ENCODE measurements around the gene COLQ. TPM values are rescaled to one million over a fixed set of nuclear protein-coding genes. Genes with fewer than 3 reads are reported as not detected.
"Not testable (repeated sequence)": the region's sequence is repeated elsewhere in the genome, so short reads cannot be mapped to it uniquely, and the experiment has no call there.

The COLQ gene
- total RNA-seq, 1 experiment from 2014 or later = not detected

GRCh38 chr3:15458212-15458780 is 63.2 kb downstream of the COLQ start:
- BruUV-seq (replicated peaks) = no TSS peak
- H3K4me3 ChIP-seq (ENCODE audit: low read depth, low read length) = no peak overlapping the region
- H3K27me3 Mint-ChIP-seq (ENCODE audit: insufficient read depth, unreplicated experiment) = peaks cover 5% of the 10 kb centered on the region
- CTCF ChIA-PET = no interaction called here
- H3K36me3 Mint-ChIP-seq (ENCODE audit: insufficient read depth, unreplicated experiment) = peaks cover 5% of the 10 kb centered on the region
- no peaks in the 10 kb centered on the region for H3K27me3 ChIP-seq (replicated peaks; ENCODE audit: control insufficient read depth, insufficient read depth, low read length)
- peak; percentile 20 to 49 for DNase-seq
- H3K4me1 ChIP-seq = peaks cover 5% of the 10 kb centered on the region
- no peak for TF ChIP-seq CTCF (IDR thresholded peaks at IDR 0.05; ENCODE audit: insufficient read depth in 1 of 2, low read depth in 1 of 2, low read length in 1 of 2, severe bottlenecking in 1 of 2, unreplicated experiment in 1 of 2)
- H3K9me3 ChIP-seq = no peaks in the 10 kb centered on the region
- intact Hi-C loops (cut with micrococcal nuclease; ENCODE audit: unreplicated experiment) = loop anchor here (10.0 kb wide), 1 partner anchor 97 kb away; no protein-coding TSS in a partner anchor
- peaks cover 6% of the 10 kb centered on the region for H3K4me1 Mint-ChIP-seq (ENCODE audit: low read depth, unreplicated experiment)
- H3K27ac Mint-ChIP-seq (ENCODE audit: unreplicated experiment) = no peak overlapping the region
- no peak overlapping the region for H3K4me3 Mint-ChIP-seq (ENCODE audit: unreplicated experiment)
- no peaks in the 10 kb centered on the region for H3K9me3 Mint-ChIP-seq (ENCODE audit: unreplicated experiment)
- H3K36me3 ChIP-seq (ENCODE audit: control insufficient read depth, insufficient read depth, low read length) = no peaks in the 10 kb centered on the region
- POLR2A ChIA-PET = no interaction called here

GRCh38 chr3:15456915-15457314 is 64.6 kb downstream of the COLQ start:
- H3K4me3 Mint-ChIP-seq (ENCODE audit: unreplicated experiment); H3K27me3 ChIP-seq (replicated peaks; ENCODE audit: control insufficient read depth, insufficient read depth, low read length); H3K4me3 ChIP-seq (ENCODE audit: low read depth, low read length); BruUV-seq (replicated peaks); H3K36me3 Mint-ChIP-seq (ENCODE audit: insufficient read depth, unreplicated experiment); H3K4me1 Mint-ChIP-seq (ENCODE audit: low read depth, unreplicated experiment); H3K36me3 ChIP-seq (ENCODE audit: control insufficient read depth, insufficient read depth, low read length); POLR2A ChIA-PET; H3K9me3 Mint-ChIP-seq (ENCODE audit: unreplicated experiment); H3K9me3 ChIP-seq; H3K27ac Mint-ChIP-seq (ENCODE audit: unreplicated experiment); CTCF ChIA-PET; DNase-seq; H3K27me3 Mint-ChIP-seq (ENCODE audit: insufficient read depth, unreplicated experiment); H3K4me1 ChIP-seq: not testable (repeated sequence)
- intact Hi-C loops (cut with micrococcal nuclease; ENCODE audit: unreplicated experiment) = loop anchor here (10.0 kb wide), 1 partner anchor 98 kb away; no protein-coding TSS in a partner anchor

- ChIA-PET CTCF (no interaction called here), POLR2A (no interaction called here)
- Mint-ChIP-seq H3K27ac (ENCODE audit: unreplicated experiment) (no peak overlapping the region), H3K36me3 (ENCODE audit: insufficient read depth, unreplicated experiment) (peaks cover 4% of the 10 kb centered on the region), H3K4me3 (ENCODE audit: unreplicated experiment) (no peak overlapping the region), H3K4me1 (ENCODE audit: low read depth, unreplicated experiment) (peaks cover 6% of the 10 kb centered on the region), H3K9me3 (ENCODE audit: unreplicated experiment) (no peaks in the 10 kb centered on the region), H3K27me3 (ENCODE audit: insufficient read depth, unreplicated experiment) (peaks cover 5% of the 10 kb centered on the region)
- no peaks in the 10 kb centered on the region for H3K9me3 ChIP-seq
- DNase-seq = no peak
- no peak for TF ChIP-seq CTCF (IDR thresholded peaks at IDR 0.05; ENCODE audit: insufficient read depth in 1 of 2, low read depth in 1 of 2, low read length in 1 of 2, severe bottlenecking in 1 of 2, unreplicated experiment in 1 of 2)
- no TSS peak for BruUV-seq (replicated peaks)
- peaks cover 5% of the 10 kb centered on the region for H3K4me1 ChIP-seq
- intact Hi-C loops (cut with micrococcal nuclease; ENCODE audit: unreplicated experiment) = loop anchor here (10.0 kb wide), 1 partner anchor 98 kb away; no protein-coding TSS in a partner anchor
- no peaks in the 10 kb centered on the region for H3K36me3 ChIP-seq (ENCODE audit: control insufficient read depth, insufficient read depth, low read length)
- H3K27me3 ChIP-seq (replicated peaks; ENCODE audit: control insufficient read depth, insufficient read depth, low read length) = no peaks in the 10 kb centered on the region
- H3K4me3 ChIP-seq (ENCODE audit: low read depth, low read length) = no peak overlapping the region
Observed at GRCh38 chr3:15456321-15456720, 65.2 kb downstream of the COLQ start.
